NCI-H2107 treated with DMSO at 0.1 percent for 48 hours (cell line): ENCODE data around the gene COG2.

Experiments used
- DNase-seq: peaks from one replicate; lab custom pipeline; 2025; ENCODE audit not compliant: unreplicated experiment; lab: John Stamatoyannopoulos, UW

COG2 gene

GRCh38 chr1:230700132-230700531 is 57.9 kb downstream of the COG2 start:
- DNase-seq, result no peak

GRCh38 chr1:230701434-230701833 is 59.2 kb downstream of the COG2 start:
- DNase-seq, result no peak

- no peak for DNase-seq
Measured at GRCh38 chr1:230701895-230702768, 59.9 kb downstream of the COG2 start.

- no peak for DNase-seq
Measured at GRCh38 chr1:230702934-230703678, 60.8 kb downstream of the COG2 start.

GRCh38 chr1:230703679-230704385 is 61.6 kb downstream of the COG2 start:
- no peak for DNase-seq

GRCh38 chr1:230704830-230705229 is 62.5 kb downstream of the COG2 start:
- no peak for DNase-seq

- no peak for DNase-seq
Measured at GRCh38 chr1:230705289-230706019, 63.2 kb downstream of the COG2 start.

- no peak for DNase-seq
Measured at GRCh38 chr1:230706020-230706699, 63.9 kb downstream of the COG2 start.

GRCh38 chr1:230706887-230707731 is 64.8 kb downstream of the COG2 start:
- DNase-seq, result no peak

GRCh38 chr1:230707732-230708630 is 65.7 kb downstream of the COG2 start:
- no peak for DNase-seq

GRCh38 chr1:230708631-230709580 is 66.6 kb downstream of the COG2 start:
- DNase-seq, result no peak

GRCh38 chr1:230709619-230710542 is 67.6 kb downstream of the COG2 start:
- no peak for DNase-seq

- no peak for DNase-seq
Measured at GRCh38 chr1:230710543-230710904, 68.2 kb downstream of the COG2 start.

- no peak for DNase-seq
Measured at GRCh38 chr1:230711245-230711644, 69.0 kb downstream of the COG2 start.

GRCh38 chr1:230712470-230712942 is 70.2 kb downstream of the COG2 start:
- no peak for DNase-seq

- DNase-seq, result no peak
Measured at GRCh38 chr1:230713138-230713537, 70.9 kb downstream of the COG2 start.
